Stomach (tissue), 9 donors: ENCODE results near the gene COQ10A. TPM values are rescaled to one million over a fixed set of nuclear protein-coding genes. Genes with fewer than 3 reads are reported as not detected.
"Not testable (repeated sequence)": the region's sequence is repeated elsewhere in the genome, so short reads cannot be mapped to it uniquely, and the experiment has no call there.

ENCODE experiments used
- DNase-seq, 2 donors: peaks; one replicate each; pipeline versions ENCODE4 v3.0.0 to v3.0.0-alpha.2; 2013 to 2019
- H3K27ac ChIP-seq, 5 donors: fragments of 200-600 bp in 4 of 5; sonication (generic) in 4 of 5; one replicate each; pipeline ENCODE4 v1.5.1; 2013 to 2019; ENCODE audit warnings: mild to moderate bottlenecking in 1 of 5, moderate library complexity in 1 of 5
- H3K27me3 ChIP-seq, 3 donors: fragments of 200-600 bp; sonication (generic); one replicate each; pipeline ENCODE4 v1.5.1; 2017 to 2019; ENCODE audit warnings: mixed run types in 1 of 3
- H3K36me3 ChIP-seq, 4 donors: fragments of 200-600 bp; sonication (generic); 1 replicate in 3 of 4; 2 replicates in 1 of 4; pipeline ENCODE4 v1.5.1; 2016 to 2019
- H3K4me1 ChIP-seq, 4 donors: fragments of 200-600 bp; sonication (generic); one replicate each; pipeline ENCODE4 v1.5.1; 2016 to 2019
- H3K4me3 ChIP-seq, 4 donors: fragments of 200-600 bp; sonication (generic) in 3 of 4; one replicate each; pipeline ENCODE4 v1.5.1; 2016 to 2019; ENCODE audit warnings: mild to moderate bottlenecking in 1 of 4
- H3K9me3 ChIP-seq, 4 donors: fragments of 200-600 bp; sonication (generic); one replicate each; pipeline ENCODE4 v1.5.1; 2016 to 2019
- CTCF ChIP-seq, 7 experiments: fragments of 450-650 bp in 4 of 7; fragments of 200-600 bp in 3 of 7; sonication (generic) in 3 of 7; IDR thresholded peaks; one replicate each; pipeline ENCODE4 v1.5.1; 2016 to 2019; ENCODE audit warnings: antibody characterized with exemption in 7 of 7, control low read depth in 2 of 7, mild to moderate bottlenecking in 1 of 7
- EP300 ChIP-seq: sonication (generic); formaldehyde crosslinking; IDR thresholded peaks from one replicate; pipeline ENCODE4 v1.6.1; 2017; ENCODE audit warnings: antibody characterized with exemption
- POLR2A ChIP-seq, 4 donors: fragments of 450-650 bp; IDR thresholded peaks; one replicate each; pipeline ENCODE4 v1.6.1; 2016; ENCODE audit warnings: antibody characterized with exemption in 4 of 4, control low read depth in 2 of 4, mild to moderate bottlenecking in 1 of 4, moderate library complexity in 1 of 4
- POLR2AphosphoS5 ChIP-seq, 3 donors: sonication (generic); formaldehyde crosslinking; IDR thresholded peaks; one replicate each; pipeline ENCODE4 v1.6.1; 2016; ENCODE audit warnings: antibody characterized with exemption in 3 of 3
- WGBS, 5 donors: extraction: QIAGEN DNeasy Blood & Tissue Kit in 3 of 5; methylation state at CpG; one replicate each; pipeline versions ENCODE4 v1.1.5 to v1.1.7; 2013 to 2018; 5-methylcytosine and 5-hydroxymethylcytosine counted together
- intact Hi-C: fragments of 100-400 bp; cut with DNase I; formaldehyde crosslinking; loops from one replicate; pipeline ENCODE4 v1.15.1; 2023; ENCODE audit warnings: low total_unique reads
- polyA plus RNA-seq, 3 donors: library from polyadenylated mRNA; stranded (reverse); fragments of 200-250 nt; gene quantifications; one replicate each; pipeline ENCODE4 v1.2.3, GENCODE V29; 2013
- total RNA-seq, 5 donors: library from RNA; depleted of rRNA; stranded (reverse); fragments of >200 nt; gene quantifications; one replicate each; pipeline versions ENCODE4 v1.1.0 to v1.2.3, GENCODE V29; 2014 to 2016
- donor health status: healthy with polysubstance abuse.
- donor health status: Bipolar disorder and iron deficiency.
- donor health status: healthy.

The COQ10A gene
- total and polyA plus RNA-seq, 8 donors, result 4.4 to 86.4 (median 9.0) TPM

GRCh38 chr12:56282579-56282978 lies 15.8 kb downstream of the COQ10A start:
- TF ChIP-seq POLR2A (IDR thresholded peaks at IDR 0.05), result no peak
- TF ChIP-seq EP300, result no peak
- no peak for TF ChIP-seq POLR2AphosphoS5 (IDR thresholded peaks at IDR 0.05)
- no peak for TF ChIP-seq CTCF (IDR thresholded peaks at IDR 0.05)
- intact Hi-C loops, result no loop called here
- H3K36me3 ChIP-seq, result peaks cover 66 to 91% (median 88%) of the 10 kb centered on the region in 4 donors
- H3K27me3 ChIP-seq, result no peaks in the 10 kb centered on the region
- H3K9me3 ChIP-seq, result no peaks in the 10 kb centered on the region
- peaks cover 8 to 32% (median 16%) of the 10 kb centered on the region in 4 donors for H3K4me1 ChIP-seq
- no peak for DNase-seq
- H3K27ac ChIP-seq, result no peak overlapping the region
- H3K4me3 ChIP-seq, result no peak overlapping the region
- WGBS, 5 donors, result 87 to 100% (median 100%) methylated on average over 2 of the region's 2 CpGs

- H3K4me3 ChIP-seq, H3K27ac ChIP-seq, intact Hi-C loops, H3K27me3 ChIP-seq, H3K9me3 ChIP-seq, DNase-seq: not testable (repeated sequence)
- peaks cover 53 to 82% (median 72%) of the 10 kb centered on the region in 4 donors for H3K36me3 ChIP-seq
- H3K4me1 ChIP-seq, result peaks cover 8 to 49% (median 22%) of the 10 kb centered on the region in 4 donors
- WGBS, 5 donors, result 84 to 93% (median 90%) methylated on average over 5 of the region's 5 CpGs
These were observed 17.5 kb downstream of the COQ10A start for GRCh38 chr12:56284263-56284662.

- DNase-seq, result no peak
- Histone ChIP-seq H3K9me3 (no peaks in the 10 kb centered on the region), H3K27ac (peak overlapping the region in 1 of 5 donors; percentile 24), H3K36me3 (peaks cover 40 to 81% (median 68%) of the 10 kb centered on the region in 4 donors), H3K27me3 (no peaks in the 10 kb centered on the region), H3K4me1 (peaks cover 8 to 67% (median 24%) of the 10 kb centered on the region in 4 donors), H3K4me3 (no peak overlapping the region)
- 32 to 49% (median 41%) methylated on average over 4 of the region's 4 CpGs for WGBS, 5 donors
- intact Hi-C loops, result no loop called here
- no peak for TF ChIP-seq POLR2A (IDR thresholded peaks at IDR 0.05)
- TF ChIP-seq EP300, result no peak
- TF ChIP-seq CTCF (IDR thresholded peaks at IDR 0.05), result no peak
- no peak for TF ChIP-seq POLR2AphosphoS5 (IDR thresholded peaks at IDR 0.05)
These were observed 19.5 kb downstream of the COQ10A start for GRCh38 chr12:56286044-56286830.

GRCh38 chr12:56288705-56289387 lies 22.1 kb downstream of the COQ10A start:
- H3K36me3 ChIP-seq, result peaks cover 18 to 61% (median 55%) of the 10 kb centered on the region in 4 donors
- no peak for DNase-seq
- TF ChIP-seq POLR2A (IDR thresholded peaks at IDR 0.05), result no peak
- TF ChIP-seq CTCF (IDR thresholded peaks at IDR 0.05), result no peak
- TF ChIP-seq POLR2AphosphoS5 (IDR thresholded peaks at IDR 0.05), result no peak
- TF ChIP-seq EP300, result no peak
- H3K9me3 ChIP-seq, result no peaks in the 10 kb centered on the region
- H3K4me1 ChIP-seq, result peaks cover 17 to 79% (median 37%) of the 10 kb centered on the region in 4 donors
- H3K27ac ChIP-seq, result no peak overlapping the region
- intact Hi-C loops, result no loop called here
- H3K4me3 ChIP-seq, result no peak overlapping the region
- WGBS, 5 donors, result 72 to 89% (median 78%) methylated on average over 3 of the region's 3 CpGs
- no peaks in the 10 kb centered on the region for H3K27me3 ChIP-seq
